ENCODE data around the gene ADARB2.
"Not testable (repeated sequence)": the region's sequence is repeated elsewhere in the genome, so short reads cannot be mapped to it uniquely, and the experiment has no call there.

DNA sequence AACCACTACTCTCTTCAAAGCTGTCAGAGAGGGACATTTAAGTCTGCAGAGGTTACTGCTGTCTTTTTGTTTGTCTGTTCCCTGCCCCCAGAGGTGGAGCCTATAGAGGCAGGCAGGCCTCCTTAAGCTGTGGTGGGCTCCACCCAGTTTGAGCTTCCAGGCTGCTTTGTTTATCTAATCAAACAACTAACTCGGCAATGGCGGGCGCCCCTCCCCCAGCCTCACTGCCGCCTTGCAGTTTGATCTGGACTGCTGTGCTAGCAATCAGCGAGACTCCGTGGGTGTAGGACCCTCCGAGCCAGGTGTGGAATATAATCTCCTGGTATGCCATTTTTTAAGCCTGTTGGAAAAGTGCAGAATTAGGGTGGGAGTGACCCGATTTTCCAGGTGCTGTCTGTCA is 510.4 kb downstream of the ADARB2 start:
- TF ChIP-seq, protein P1, sequence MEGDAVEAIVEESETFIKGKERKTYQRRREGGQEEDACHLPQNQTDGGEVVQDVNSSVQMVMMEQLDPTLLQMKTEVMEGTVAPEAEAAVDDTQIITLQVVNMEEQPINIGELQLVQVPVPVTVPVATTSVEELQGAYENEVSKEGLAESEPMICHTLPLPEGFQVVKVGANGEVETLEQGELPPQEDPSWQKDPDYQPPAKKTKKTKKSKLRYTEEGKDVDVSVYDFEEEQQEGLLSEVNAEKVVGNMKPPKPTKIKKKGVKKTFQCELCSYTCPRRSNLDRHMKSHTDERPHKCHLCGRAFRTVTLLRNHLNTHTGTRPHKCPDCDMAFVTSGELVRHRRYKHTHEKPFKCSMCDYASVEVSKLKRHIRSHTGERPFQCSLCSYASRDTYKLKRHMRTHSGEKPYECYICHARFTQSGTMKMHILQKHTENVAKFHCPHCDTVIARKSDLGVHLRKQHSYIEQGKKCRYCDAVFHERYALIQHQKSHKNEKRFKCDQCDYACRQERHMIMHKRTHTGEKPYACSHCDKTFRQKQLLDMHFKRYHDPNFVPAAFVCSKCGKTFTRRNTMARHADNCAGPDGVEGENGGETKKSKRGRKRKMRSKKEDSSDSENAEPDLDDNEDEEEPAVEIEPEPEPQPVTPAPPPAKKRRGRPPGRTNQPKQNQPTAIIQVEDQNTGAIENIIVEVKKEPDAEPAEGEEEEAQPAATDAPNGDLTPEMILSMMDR (IDR thresholded peaks at IDR 0.05) = not testable (repeated sequence)
- not testable (repeated sequence) for TF ChIP-seq EP300, POLR2A (IDR thresholded peaks at IDR 0.05)
